ENCODE measurements around the gene NGF. TPM values are rescaled to one million over a fixed set of nuclear protein-coding genes. Genes with fewer than 3 reads are reported as not detected.

Gene NGF
- total RNA-seq, 1 donor from 2014 or later = not detected

DNA sequence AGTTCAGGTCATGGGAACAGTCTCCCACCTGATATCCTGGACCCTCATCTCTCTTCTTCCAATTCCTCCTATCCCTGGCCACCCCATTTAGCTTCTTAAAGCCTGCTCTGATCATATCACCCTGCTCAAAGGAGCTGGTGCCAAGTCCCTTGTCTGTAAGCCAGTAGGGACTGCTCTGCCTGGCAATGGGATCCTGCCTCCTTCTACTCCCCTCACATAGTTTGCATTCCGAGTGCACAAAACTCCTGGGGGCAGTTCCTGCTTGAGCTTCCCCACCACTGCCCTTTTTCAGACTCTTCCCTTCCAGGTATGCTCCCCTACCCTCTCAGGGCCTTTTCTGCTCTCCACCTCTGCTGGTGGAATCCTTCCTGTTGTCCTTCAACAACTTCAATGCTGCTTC is 48.1 kb downstream of the NGF start:
- H3K27ac Mint-ChIP-seq = no peak overlapping the region
- no peaks in the 10 kb centered on the region for H3K4me1 Mint-ChIP-seq
- H3K27me3 Mint-ChIP-seq = no peaks in the 10 kb centered on the region
- H3K9me3 Mint-ChIP-seq = no peaks in the 10 kb centered on the region
- TF ChIP-seq CTCF (IDR thresholded peaks at IDR 0.05) = no peak
- H3K36me3 Mint-ChIP-seq (ENCODE audit: low read depth) = no peaks in the 10 kb centered on the region
- no peak overlapping the region for H3K4me3 Mint-ChIP-seq
- ChIA-PET CTCF (no interaction called here), POLR2A (no interaction called here)
- ATAC-seq (ENCODE audit: low read depth) = no peak
- DNase-seq = no peak
- intact Hi-C loops (cut with micrococcal nuclease) = no loop called here

GRCh38 chr1:115288591-115289198 is 49.4 kb downstream of the NGF start:
- ChIA-PET CTCF (no interaction called here), POLR2A (no interaction called here)
- H3K9me3 Mint-ChIP-seq = no peaks in the 10 kb centered on the region
- no peak for ATAC-seq (ENCODE audit: low read depth)
- H3K4me1 Mint-ChIP-seq = no peaks in the 10 kb centered on the region
- no peak for TF ChIP-seq CTCF (IDR thresholded peaks at IDR 0.05)
- H3K27me3 Mint-ChIP-seq = no peaks in the 10 kb centered on the region
- no peaks in the 10 kb centered on the region for H3K36me3 Mint-ChIP-seq (ENCODE audit: low read depth)
- H3K27ac Mint-ChIP-seq = no peak overlapping the region
- no peak overlapping the region for H3K4me3 Mint-ChIP-seq
- intact Hi-C loops (cut with micrococcal nuclease) = no loop called here
- no peak for DNase-seq

DNA sequence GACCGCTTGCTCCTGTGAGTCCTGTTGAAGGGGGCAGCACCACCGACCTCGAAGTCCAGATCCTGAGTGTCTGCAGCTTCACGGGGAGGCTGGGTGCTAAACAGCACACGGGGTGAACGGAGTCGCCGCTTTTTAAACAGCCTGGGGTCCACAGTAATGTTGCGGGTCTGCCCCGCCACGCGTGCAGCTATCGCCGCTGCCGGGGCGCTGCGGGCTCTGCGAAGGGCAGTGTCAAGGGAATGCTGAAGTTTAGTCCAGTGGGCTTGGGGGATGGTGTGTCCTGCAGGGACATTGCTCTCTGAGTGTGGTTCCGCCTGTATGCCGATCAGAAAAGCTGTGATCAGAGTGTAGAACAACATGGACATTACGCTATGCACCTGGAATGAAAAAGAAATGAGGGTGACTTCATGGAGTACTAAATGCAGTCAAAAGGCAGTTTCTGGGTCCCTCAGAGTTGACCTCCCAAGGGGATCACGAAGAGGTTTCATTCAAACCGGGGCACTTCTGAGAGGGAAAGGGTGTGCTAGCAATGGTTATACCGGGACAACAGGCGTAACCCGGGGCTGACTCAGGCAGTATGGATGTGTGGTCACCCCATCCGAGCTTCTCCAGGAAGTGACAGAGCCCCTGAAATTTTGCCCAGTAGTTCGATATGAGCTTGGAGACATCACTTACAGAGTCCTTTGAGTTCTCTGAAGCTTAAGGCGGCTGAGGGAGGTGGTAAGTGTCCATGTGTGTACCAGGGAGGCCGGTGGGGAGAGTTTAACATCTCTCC is 51.4 kb downstream of the NGF start:
- no peak overlapping the region for H3K27ac Mint-ChIP-seq
- no peaks in the 10 kb centered on the region for H3K27me3 Mint-ChIP-seq
- intact Hi-C loops (cut with micrococcal nuclease) = no loop called here
- ATAC-seq (ENCODE audit: low read depth) (no peak), DNase-seq (no peak)
- no peak for TF ChIP-seq CTCF (IDR thresholded peaks at IDR 0.05)
- POLR2A ChIA-PET = no interaction called here
- no peak overlapping the region for H3K4me3 Mint-ChIP-seq
- no peaks in the 10 kb centered on the region for H3K9me3 Mint-ChIP-seq
- H3K36me3 Mint-ChIP-seq (ENCODE audit: low read depth) = no peaks in the 10 kb centered on the region
- CTCF ChIA-PET = no interaction called here
- no peaks in the 10 kb centered on the region for H3K4me1 Mint-ChIP-seq

GRCh38 chr1:115284209-115284608 is 53.8 kb downstream of the NGF start:
- CTCF ChIA-PET = no interaction called here
- intact Hi-C loops (cut with micrococcal nuclease) = no loop called here
- POLR2A ChIA-PET = no interaction called here

More at GRCh38 chr1:115284209-115284608, 53.8 kb downstream of the NGF start:
- Mint-ChIP-seq H3K4me3 (no peak overlapping the region), H3K27ac (no peak overlapping the region), H3K4me1 (no peaks in the 10 kb centered on the region), H3K9me3 (no peaks in the 10 kb centered on the region), H3K36me3 (ENCODE audit: low read depth) (no peaks in the 10 kb centered on the region), H3K27me3 (no peaks in the 10 kb centered on the region)
- ATAC-seq (ENCODE audit: low read depth) (no peak), DNase-seq (no peak)
- no peak for TF ChIP-seq CTCF (IDR thresholded peaks at IDR 0.05)

All from activated B cell treated with CpG ODN at 0.5 μM for 24 hours (primary cell).